Naive B cell (primary cell): ENCODE results near the gene SPATA31E1. TPM values are rescaled to one million over a fixed set of nuclear protein-coding genes. Genes with fewer than 3 reads are reported as not detected.

Experiments
- ATAC-seq, 2 donors: fragments of 150-1000 bp; cut with Tn5 transposase; 2 replicates each; pipeline ENCODE4 v1.10.0; 2021; ENCODE audit warnings: low read depth in 2 of 2, mild to moderate bottlenecking in 2 of 2, moderate library complexity in 2 of 2
- DNase-seq: peaks from one replicate; pipeline ENCODE4 v3.0.0; 2022
- H3K27ac Mint-ChIP-seq, 6 donors: one replicate each; pipeline ENCODE4 v1.8.0; 2020 to 2022; ENCODE audit warnings: mild to moderate bottlenecking in 6 of 6, mixed read lengths in 6 of 6, moderate library complexity in 5 of 6, inconsistent platforms in 2 of 6
- H3K27me3 Mint-ChIP-seq, 3 donors: one replicate each; pipeline ENCODE4 v1.8.0; 2021 to 2022; ENCODE audit warnings: mixed read lengths in 3 of 3, mild to moderate bottlenecking in 1 of 3
- H3K36me3 Mint-ChIP-seq, 2 donors: one replicate each; pipeline ENCODE4 v1.8.0; 2020 to 2022; ENCODE audit warnings: mixed read lengths in 2 of 2, inconsistent platforms in 1 of 2, mild to moderate bottlenecking in 1 of 2
- H3K4me1 Mint-ChIP-seq, 3 donors: one replicate each; pipeline ENCODE4 v1.8.0; 2020 to 2022; ENCODE audit warnings: mixed read lengths in 3 of 3, inconsistent platforms in 1 of 3, mild to moderate bottlenecking in 1 of 3, moderate library complexity in 1 of 3
- H3K4me3 Mint-ChIP-seq, 8 donors: one replicate each; pipeline ENCODE4 v1.8.0; 2020 to 2022; ENCODE audit warnings: mild to moderate bottlenecking in 8 of 8, mixed read lengths in 8 of 8, moderate library complexity in 8 of 8, inconsistent platforms in 2 of 8
- H3K9me3 Mint-ChIP-seq, 7 donors: one replicate each; pipeline ENCODE4 v1.8.0; 2020 to 2022; ENCODE audit warnings: mixed read lengths in 7 of 7, mild to moderate bottlenecking in 5 of 7, inconsistent platforms in 2 of 7, moderate library complexity in 1 of 7
- polyA plus RNA-seq, 6 donors: library from polyadenylated mRNA; unstranded; fragments of 300-500 nt; fragmentation: Illumina TruSeq; gene quantifications; one replicate each; pipeline ENCODE4 v1.2.3, GENCODE V29; 2021; ENCODE audit warnings: low read depth in 6 of 6

Gene SPATA31E1
- polyA plus RNA-seq, 6 donors from 2014 or later: not detected

GRCh38 chr9:87854580-87854955 lies 28.1 kb upstream of the SPATA31E1 start:
- DNase-seq (no peak), ATAC-seq (no peak)
- peaks cover 0 to 11% (median 4%) of the 10 kb centered on the region in 3 donors for H3K27me3 Mint-ChIP-seq
- H3K27ac Mint-ChIP-seq: no peak overlapping the region
- no peak overlapping the region for H3K4me3 Mint-ChIP-seq
- H3K36me3 Mint-ChIP-seq: no peaks in the 10 kb centered on the region
- no peaks in the 10 kb centered on the region for H3K4me1 Mint-ChIP-seq
- peaks cover 2 to 10% (median 6%) of the 10 kb centered on the region in 7 donors for H3K9me3 Mint-ChIP-seq

GRCh38 chr9:87855061-87855460 lies 27.6 kb upstream of the SPATA31E1 start:
- Mint-ChIP-seq H3K9me3 (peaks cover 2 to 10% (median 6%) of the 10 kb centered on the region in 7 donors), H3K36me3 (peaks cover 0 to 3% of the 10 kb centered on the region in 2 donors), H3K27ac (no peak overlapping the region), H3K4me1 (no peaks in the 10 kb centered on the region), H3K4me3 (no peak overlapping the region), H3K27me3 (peaks cover 0 to 11% (median 4%) of the 10 kb centered on the region in 3 donors)
- DNase-seq (no peak), ATAC-seq (no peak)

DNA sequence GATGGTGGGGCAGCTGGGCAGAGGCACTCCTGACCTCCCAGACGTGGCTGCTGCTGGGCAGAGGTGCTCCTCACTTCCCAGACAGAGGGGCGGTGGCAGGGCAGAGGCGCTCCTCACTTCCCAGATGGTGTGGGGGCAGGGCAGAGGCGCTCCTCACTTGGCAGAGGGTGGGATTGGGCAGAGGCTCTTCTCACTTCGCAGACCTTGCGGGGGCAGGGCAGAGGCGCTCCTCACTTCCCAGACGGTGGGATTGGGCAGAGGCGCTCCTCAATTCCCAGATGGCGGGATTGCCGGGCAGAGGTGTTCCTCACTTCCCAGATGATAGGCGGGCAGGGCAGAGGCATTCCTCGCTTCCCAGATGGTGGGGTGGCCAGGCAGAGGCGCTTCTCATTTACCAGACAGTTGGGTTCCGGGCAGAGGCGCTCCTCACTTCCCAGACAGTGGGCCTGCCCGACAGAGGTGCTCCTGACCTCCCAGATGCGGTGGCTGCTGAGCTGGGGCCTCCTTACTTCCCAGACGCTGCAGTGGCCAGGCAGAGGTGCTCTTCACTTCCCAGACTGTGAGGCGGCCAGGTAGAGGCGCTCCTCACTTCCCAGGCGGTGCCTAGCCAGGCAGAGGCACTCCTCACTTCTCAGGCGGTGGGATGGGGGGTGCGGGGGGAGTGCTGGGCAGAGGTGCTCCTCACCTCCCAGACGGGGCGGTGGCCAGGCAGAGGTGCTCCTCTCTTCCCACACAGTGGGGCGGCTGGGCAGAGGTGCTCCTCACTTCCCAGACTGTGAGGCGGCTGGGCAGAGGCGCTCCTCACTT lies 25.3 kb upstream of the SPATA31E1 start:
- Mint-ChIP-seq H3K9me3 (peaks cover 6 to 28% (median 14%) of the 10 kb centered on the region in 7 donors), H3K27me3 (peaks cover 0 to 11% (median 0%) of the 10 kb centered on the region in 3 donors), H3K27ac (no peak overlapping the region), H3K4me1 (no peaks in the 10 kb centered on the region), H3K4me3 (no peak overlapping the region), H3K36me3 (peaks cover 0 to 7% of the 10 kb centered on the region in 2 donors)
- DNase-seq (no peak), ATAC-seq (no peak)

- peaks cover 0 to 10% (median 0%) of the 10 kb centered on the region in 3 donors for H3K27me3 Mint-ChIP-seq
- no peak overlapping the region for H3K27ac Mint-ChIP-seq
- DNase-seq (no peak), ATAC-seq (no peak)
- H3K36me3 Mint-ChIP-seq: peaks cover 0 to 7% of the 10 kb centered on the region in 2 donors
- no peak overlapping the region for H3K4me3 Mint-ChIP-seq
- peaks cover 6 to 32% (median 16%) of the 10 kb centered on the region in 7 donors for H3K9me3 Mint-ChIP-seq
- no peaks in the 10 kb centered on the region for H3K4me1 Mint-ChIP-seq
Measured at GRCh38 chr9:87857948-87858335, 24.7 kb upstream of the SPATA31E1 start.

DNA sequence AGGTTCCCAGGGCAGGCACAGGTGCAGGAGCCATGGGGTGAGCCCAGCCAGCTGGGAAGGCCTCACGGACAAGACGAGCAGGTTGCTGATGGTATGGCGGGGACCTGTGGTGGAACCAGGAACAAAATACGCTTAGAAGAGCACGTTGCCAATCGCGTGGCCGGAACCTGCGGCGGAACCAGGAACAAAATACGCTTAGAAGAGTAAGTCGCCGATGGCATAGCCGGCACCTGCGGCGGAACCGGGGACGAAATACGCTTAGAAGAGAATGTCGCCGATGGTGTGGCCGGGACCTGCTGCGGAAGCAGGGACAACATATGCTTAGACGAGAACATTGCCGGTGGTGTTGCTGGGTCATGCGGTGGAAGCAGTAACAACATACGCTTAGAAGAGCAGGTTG lies 23.5 kb upstream of the SPATA31E1 start:
- no peaks in the 10 kb centered on the region for H3K4me1 Mint-ChIP-seq
- peaks cover 6 to 32% (median 14%) of the 10 kb centered on the region in 7 donors for H3K9me3 Mint-ChIP-seq
- H3K27me3 Mint-ChIP-seq: peaks cover 0 to 2% (median 0%) of the 10 kb centered on the region in 3 donors
- DNase-seq (no peak), ATAC-seq (no peak)
- H3K4me3 Mint-ChIP-seq: peak overlapping the region in 1 of 8 donors; percentile 2
- peaks cover 0 to 7% of the 10 kb centered on the region in 2 donors for H3K36me3 Mint-ChIP-seq
- H3K27ac Mint-ChIP-seq: no peak overlapping the region

- peaks cover 6 to 32% (median 14%) of the 10 kb centered on the region in 7 donors for H3K9me3 Mint-ChIP-seq
- H3K4me3 Mint-ChIP-seq: no peak overlapping the region
- DNase-seq (no peak), ATAC-seq (no peak)
- H3K4me1 Mint-ChIP-seq: no peaks in the 10 kb centered on the region
- no peak overlapping the region for H3K27ac Mint-ChIP-seq
- H3K36me3 Mint-ChIP-seq: peaks cover 0 to 7% of the 10 kb centered on the region in 2 donors
- H3K27me3 Mint-ChIP-seq: no peaks in the 10 kb centered on the region
Measured at GRCh38 chr9:87859786-87860185, 22.9 kb upstream of the SPATA31E1 start.

- peaks cover 0 to 7% of the 10 kb centered on the region in 2 donors for H3K36me3 Mint-ChIP-seq
- H3K4me1 Mint-ChIP-seq: no peaks in the 10 kb centered on the region
- peaks cover 4 to 32% (median 12%) of the 10 kb centered on the region in 7 donors for H3K9me3 Mint-ChIP-seq
- no peaks in the 10 kb centered on the region for H3K27me3 Mint-ChIP-seq
- no peak overlapping the region for H3K4me3 Mint-ChIP-seq
- DNase-seq (no peak), ATAC-seq (no peak)
- no peak overlapping the region for H3K27ac Mint-ChIP-seq
Measured at GRCh38 chr9:87861332-87861731, 21.3 kb upstream of the SPATA31E1 start.

GRCh38 chr9:87862536-87863268 lies 20.0 kb upstream of the SPATA31E1 start:
- Mint-ChIP-seq H3K4me3 (no peak overlapping the region), H3K9me3 (peaks cover 4 to 32% (median 11%) of the 10 kb centered on the region in 7 donors), H3K27me3 (peaks cover 0 to 5% (median 0%) of the 10 kb centered on the region in 3 donors), H3K4me1 (no peaks in the 10 kb centered on the region), H3K36me3 (peaks cover 0 to 7% of the 10 kb centered on the region in 2 donors), H3K27ac (no peak overlapping the region)
- DNase-seq (no peak), ATAC-seq (no peak)

- no peak for ATAC-seq
- no peaks in the 10 kb centered on the region for H3K4me1 Mint-ChIP-seq
Measured at GRCh38 chr9:87863882-87864465, 18.7 kb upstream of the SPATA31E1 start.

DNA sequence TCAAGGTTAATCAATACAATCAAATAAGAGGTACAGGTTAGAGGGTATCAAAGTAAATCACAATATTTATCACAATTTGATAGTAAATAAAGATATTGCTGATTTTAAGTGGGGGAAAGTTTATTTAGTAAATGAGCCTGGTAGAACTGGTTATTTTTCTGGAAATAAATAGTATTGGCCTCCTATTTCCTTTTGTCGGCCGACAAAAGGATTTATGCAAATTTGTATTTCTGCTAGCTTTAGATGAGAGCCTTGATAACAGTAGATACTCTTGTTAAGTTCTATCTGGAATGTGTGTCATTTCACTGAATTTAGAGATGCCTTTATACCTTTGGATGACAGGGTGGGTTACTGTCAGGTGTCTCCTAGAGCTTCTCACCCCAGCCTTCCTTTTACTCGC lies 17.8 kb upstream of the SPATA31E1 start:
- Mint-ChIP-seq H3K36me3 (peaks cover 0 to 6% of the 10 kb centered on the region in 2 donors), H3K27ac (no peak overlapping the region), H3K27me3 (peaks cover 0 to 5% (median 0%) of the 10 kb centered on the region in 3 donors), H3K9me3 (peaks cover 2 to 25% (median 11%) of the 10 kb centered on the region in 7 donors), H3K4me1 (peaks cover 0 to 7% (median 0%) of the 10 kb centered on the region in 3 donors), H3K4me3 (no peak overlapping the region)
- no peak for ATAC-seq
- no peak for DNase-seq

More at GRCh38 chr9:87863882-87864465, 18.7 kb upstream of the SPATA31E1 start:
- no peak for DNase-seq
- Mint-ChIP-seq H3K4me3 (no peak overlapping the region), H3K27me3 (peaks cover 0 to 5% (median 0%) of the 10 kb centered on the region in 3 donors), H3K9me3 (peaks cover 4 to 31% (median 11%) of the 10 kb centered on the region in 7 donors), H3K27ac (no peak overlapping the region), H3K36me3 (peaks cover 0 to 7% of the 10 kb centered on the region in 2 donors)

DNA sequence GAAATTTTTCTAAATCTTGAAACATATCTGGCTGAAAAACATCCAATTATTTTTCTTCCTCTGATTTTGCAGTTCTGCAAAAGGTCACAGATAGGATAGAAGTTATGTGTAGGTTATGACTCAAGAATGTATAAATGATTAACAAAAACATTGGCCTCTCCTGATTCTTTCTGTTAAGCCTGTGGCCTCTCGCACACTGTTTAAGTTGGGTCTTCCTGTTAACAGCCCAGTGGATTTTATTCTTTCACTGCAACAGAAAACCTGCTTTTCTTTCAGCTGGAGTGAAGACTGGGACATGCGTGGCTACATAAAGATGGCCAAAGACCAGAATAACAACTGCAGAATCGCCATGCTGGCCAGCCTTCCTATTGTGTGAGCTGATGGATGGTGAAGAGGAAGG lies 17.1 kb upstream of the SPATA31E1 start:
- H3K27ac Mint-ChIP-seq: no peak overlapping the region
- H3K27me3 Mint-ChIP-seq: peaks cover 0 to 5% (median 0%) of the 10 kb centered on the region in 3 donors
- peaks cover 0 to 21% (median 11%) of the 10 kb centered on the region in 7 donors for H3K9me3 Mint-ChIP-seq
- H3K36me3 Mint-ChIP-seq: no peaks in the 10 kb centered on the region
- H3K4me3 Mint-ChIP-seq: no peak overlapping the region
- ATAC-seq (no peak), DNase-seq (no peak)
- H3K4me1 Mint-ChIP-seq: peaks cover 0 to 7% (median 0%) of the 10 kb centered on the region in 3 donors

DNA sequence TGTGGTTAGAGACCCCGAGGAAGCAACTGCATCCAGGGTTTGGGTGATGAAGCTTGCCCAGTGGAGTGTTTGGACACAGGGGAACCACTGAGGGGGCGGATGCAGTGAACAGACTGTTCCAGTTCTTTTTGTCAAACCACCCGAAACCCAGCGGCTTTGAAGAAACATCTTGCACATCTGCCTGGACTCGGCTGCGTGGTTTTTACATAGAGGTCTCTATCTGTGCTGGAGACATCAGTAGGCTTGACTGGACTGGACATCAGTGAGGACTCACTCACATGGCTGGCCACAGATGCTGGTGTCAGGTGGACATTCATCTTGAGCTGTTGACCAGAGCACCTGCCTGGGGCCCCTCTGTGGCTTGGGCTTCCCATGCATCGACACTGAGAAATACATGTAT lies 15.3 kb upstream of the SPATA31E1 start:
- no peak for ATAC-seq

GRCh38 chr9:87868175-87868574 lies 14.5 kb upstream of the SPATA31E1 start:
- peaks cover 0 to 9% (median 0%) of the 10 kb centered on the region in 7 donors for H3K9me3 Mint-ChIP-seq
- H3K27ac Mint-ChIP-seq: no peak overlapping the region
- no peaks in the 10 kb centered on the region for H3K36me3 Mint-ChIP-seq
- peaks cover 0 to 7% (median 0%) of the 10 kb centered on the region in 3 donors for H3K4me1 Mint-ChIP-seq
- peaks cover 0 to 9% (median 0%) of the 10 kb centered on the region in 3 donors for H3K27me3 Mint-ChIP-seq
- DNase-seq: no peak
- no peak overlapping the region for H3K4me3 Mint-ChIP-seq
- ATAC-seq: no peak

More for the DNA sequence above, 15.3 kb upstream of the SPATA31E1 start:
- peaks cover 0 to 5% (median 0%) of the 10 kb centered on the region in 3 donors for H3K27me3 Mint-ChIP-seq
- H3K27ac Mint-ChIP-seq: no peak overlapping the region
- H3K4me1 Mint-ChIP-seq: peaks cover 0 to 7% (median 0%) of the 10 kb centered on the region in 3 donors
- peaks cover 0 to 9% (median 2%) of the 10 kb centered on the region in 7 donors for H3K9me3 Mint-ChIP-seq
- DNase-seq: no peak
- H3K36me3 Mint-ChIP-seq: no peaks in the 10 kb centered on the region
- no peak overlapping the region for H3K4me3 Mint-ChIP-seq
